Islet precursor cell (in vitro differentiated cells): ENCODE data around the gene LAMB1.
"Not testable (repeated sequence)": the region's sequence is repeated elsewhere in the genome, so short reads cannot be mapped to it uniquely, and the experiment has no call there.

Experiments
- DNase-seq: peaks from one replicate; pipeline ENCODE4 v3.0.0-alpha.2; 2018

The LAMB1 gene

GRCh38 chr7:107969856-107970255 lies 33.1 kb downstream of the LAMB1 start:
- DNase-seq, result no peak

- no peak for DNase-seq
Measured at GRCh38 chr7:107968449-107968848, 34.5 kb downstream of the LAMB1 start.

DNA sequence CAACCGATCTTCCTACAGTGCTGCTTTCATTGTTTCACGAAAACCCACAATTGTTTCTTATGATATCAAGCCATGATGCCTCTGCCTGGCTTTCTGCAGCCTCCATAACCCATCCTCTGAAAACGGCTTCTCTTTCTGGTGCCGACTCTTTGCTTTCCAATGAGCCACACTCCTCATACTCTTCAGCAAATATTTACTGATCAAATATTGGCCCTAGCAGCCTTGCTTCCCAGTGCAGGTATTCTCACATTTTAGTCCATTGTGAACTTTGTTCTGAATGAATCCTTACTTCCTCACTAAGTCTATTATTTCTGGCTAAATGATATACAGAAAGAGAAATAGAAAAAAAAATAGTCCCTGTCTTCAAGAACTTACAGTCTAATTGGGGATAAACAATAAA lies 35.5 kb downstream of the LAMB1 start:
- no peak for DNase-seq

DNA sequence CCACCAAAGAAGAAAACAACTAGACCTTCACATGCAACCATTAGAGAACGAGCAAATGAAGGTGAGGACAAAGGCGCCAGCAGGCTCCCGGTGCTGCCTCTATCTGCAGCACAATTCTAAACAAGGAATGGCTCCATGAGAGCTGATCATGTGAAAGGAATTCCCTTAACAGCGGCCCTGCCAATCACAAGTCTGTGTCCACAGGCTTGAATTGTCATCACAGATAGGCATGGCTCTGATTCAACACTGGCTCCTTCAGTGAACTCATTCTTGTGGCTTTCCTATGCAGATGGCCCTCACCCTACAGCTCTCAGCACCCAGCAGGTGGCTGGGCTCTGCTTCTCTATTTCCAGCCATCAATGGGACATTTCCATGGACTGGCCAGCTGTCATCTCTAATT lies 36.2 kb downstream of the LAMB1 start:
- peak; percentile 85 for DNase-seq

GRCh38 chr7:107964510-107964909 lies 38.5 kb downstream of the LAMB1 start:
- no peak for DNase-seq

DNA sequence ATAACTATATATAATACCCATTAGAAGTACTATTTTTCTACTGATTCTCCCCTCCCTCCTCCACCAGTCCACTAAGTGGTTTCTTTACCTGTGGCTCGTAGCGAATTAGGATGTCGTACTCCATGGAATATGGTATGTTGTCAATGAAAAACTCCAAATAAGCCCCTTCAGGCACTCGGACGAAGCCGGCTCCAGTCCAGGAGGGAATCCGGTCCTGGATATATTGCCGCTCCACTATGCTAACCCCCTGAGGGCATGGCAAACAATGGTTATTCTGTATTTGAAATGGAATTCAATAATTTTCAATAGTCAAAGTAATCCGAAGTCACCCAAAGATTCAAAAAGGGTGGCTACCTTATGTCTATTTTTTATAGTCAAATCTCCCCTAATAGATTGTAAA lies 40.1 kb downstream of the LAMB1 start:
- DNase-seq, result no peak

GRCh38 chr7:107961405-107961804 lies 41.6 kb downstream of the LAMB1 start:
- no peak for DNase-seq

DNA sequence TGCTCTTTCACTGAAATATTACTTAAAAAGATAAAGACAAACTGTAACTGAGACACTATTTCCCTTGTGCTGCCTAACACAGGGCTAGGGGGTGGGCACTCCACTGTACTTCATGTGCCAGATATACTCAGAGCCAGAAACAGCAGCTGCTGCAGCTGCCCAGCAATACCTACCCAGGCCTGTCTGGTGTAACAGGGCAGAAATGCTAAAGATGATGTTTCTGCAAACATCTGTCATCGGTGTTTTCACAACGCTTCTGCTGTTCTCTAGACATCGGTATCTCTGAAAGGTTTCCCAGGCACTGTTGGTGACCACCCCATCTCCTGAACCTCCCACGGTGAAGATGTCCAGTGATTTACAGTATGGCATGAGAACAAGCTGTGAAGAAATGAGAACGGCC lies 42.7 kb downstream of the LAMB1 start:
- no peak for DNase-seq

- DNase-seq, result no peak
Measured at GRCh38 chr7:107959527-107959898, 43.4 kb downstream of the LAMB1 start.

DNA sequence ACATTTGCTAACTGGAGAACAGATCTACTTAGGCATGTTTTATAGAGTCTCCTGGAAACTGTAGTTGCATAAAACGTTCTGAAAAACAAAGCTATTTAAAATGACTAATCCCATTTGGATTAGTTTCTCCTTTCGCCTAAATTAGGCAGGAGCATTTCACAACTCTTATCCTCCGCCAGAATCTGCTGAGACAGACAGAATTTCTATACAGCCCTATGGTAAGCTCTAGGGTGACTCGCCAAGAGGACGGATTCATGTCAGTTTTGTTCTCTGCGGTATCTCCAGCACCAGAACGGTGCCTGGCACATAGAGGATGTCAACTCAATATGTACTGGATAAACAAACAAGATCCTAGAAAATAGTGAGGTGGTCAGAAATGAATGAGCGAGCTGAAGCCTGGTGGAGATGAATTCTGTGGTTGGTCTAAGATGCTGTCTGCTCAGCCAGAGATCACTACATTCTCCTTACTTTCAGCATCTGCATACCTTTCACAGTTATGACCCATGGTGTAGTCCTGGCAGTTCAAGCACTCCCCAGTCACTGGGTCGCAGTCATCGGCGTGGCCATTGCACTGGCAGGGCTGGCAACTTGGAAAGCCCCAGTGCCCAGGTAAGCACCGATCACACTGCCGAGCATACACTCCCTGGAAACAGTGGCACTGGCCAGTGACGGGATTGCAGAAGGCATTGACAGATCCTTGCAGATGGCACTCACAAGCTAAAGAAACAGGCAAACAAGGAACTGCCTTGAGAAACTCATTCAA lies 44.0 kb downstream of the LAMB1 start:
- DNase-seq, result no peak

GRCh38 chr7:107957436-107957835 lies 45.5 kb downstream of the LAMB1 start:
- no peak for DNase-seq

DNA sequence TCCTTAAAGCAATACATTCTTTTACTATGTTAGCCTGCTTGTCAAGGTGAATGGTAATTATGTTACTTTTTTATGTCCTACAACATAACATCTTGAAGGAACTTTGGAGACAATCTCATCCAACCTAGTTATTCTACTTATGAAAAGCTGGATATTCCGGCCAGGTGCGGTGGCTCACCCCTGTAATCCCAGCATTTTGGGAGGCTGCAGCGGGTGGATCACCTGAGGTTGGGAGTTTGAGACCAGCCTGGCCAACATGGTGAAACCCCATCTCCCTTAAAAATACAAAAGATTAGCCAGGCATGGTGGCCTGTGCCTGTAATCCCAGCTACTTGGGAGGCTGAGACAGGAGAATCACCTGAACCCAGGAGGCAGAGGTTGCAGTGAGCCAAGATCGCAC lies 46.0 kb downstream of the LAMB1 start:
- not testable (repeated sequence) for DNase-seq

GRCh38 chr7:107955394-107955793 lies 47.6 kb downstream of the LAMB1 start:
- DNase-seq, result no peak

DNA sequence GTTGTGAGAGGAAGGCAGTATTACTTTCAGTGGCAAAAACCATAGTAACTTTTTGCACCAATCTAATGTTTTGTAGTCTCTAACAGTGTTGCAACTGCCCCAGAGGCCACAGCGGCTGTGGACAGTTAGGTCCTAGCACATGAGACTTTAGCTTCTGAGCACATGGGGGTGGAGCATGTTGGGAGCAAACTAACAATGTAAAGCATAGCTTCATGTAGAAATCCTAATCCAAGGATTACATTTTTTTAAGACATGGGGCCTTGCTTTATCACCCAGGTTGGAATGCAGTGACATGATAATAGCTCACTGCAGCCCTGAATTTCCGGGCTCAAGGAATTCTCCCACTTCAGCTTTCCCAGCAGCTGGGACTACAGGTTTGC lies 49.0 kb downstream of the LAMB1 start:
- DNase-seq, result no peak

GRCh38 chr7:107953265-107953923 lies 49.6 kb downstream of the LAMB1 start:
- no peak for DNase-seq

- DNase-seq, result no peak
Measured at GRCh38 chr7:107951896-107952295, 51.1 kb downstream of the LAMB1 start.

DNA sequence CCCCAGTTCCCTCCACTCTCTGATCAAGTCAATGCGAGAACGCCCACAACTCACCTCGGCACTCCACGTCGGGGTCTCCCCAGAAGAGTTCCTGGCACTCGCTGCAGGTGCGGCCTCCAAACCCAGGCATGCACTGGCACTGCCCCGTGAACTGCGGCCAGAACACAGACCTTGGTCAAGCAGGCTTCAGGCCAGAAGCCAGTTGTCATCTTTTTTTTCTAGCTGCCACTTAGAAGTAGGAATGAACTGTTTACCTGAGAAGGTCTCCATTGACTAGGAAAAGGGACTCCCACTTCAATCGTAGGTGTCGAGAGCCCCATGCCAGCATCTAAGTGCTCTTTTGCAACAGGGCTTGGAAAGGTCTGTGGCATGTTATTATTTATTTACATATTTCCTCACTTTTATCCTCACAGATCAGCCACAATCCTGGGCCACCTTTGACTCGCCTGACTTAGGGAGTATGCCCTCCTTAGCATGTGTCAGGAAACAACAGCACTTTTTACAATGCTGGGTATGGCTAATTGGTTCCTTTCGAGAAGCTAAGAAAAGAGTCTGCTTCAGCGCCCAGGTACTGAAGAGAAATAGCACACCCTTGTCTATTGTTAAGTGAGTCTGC lies 51.7 kb downstream of the LAMB1 start:
- no peak for DNase-seq

DNA sequence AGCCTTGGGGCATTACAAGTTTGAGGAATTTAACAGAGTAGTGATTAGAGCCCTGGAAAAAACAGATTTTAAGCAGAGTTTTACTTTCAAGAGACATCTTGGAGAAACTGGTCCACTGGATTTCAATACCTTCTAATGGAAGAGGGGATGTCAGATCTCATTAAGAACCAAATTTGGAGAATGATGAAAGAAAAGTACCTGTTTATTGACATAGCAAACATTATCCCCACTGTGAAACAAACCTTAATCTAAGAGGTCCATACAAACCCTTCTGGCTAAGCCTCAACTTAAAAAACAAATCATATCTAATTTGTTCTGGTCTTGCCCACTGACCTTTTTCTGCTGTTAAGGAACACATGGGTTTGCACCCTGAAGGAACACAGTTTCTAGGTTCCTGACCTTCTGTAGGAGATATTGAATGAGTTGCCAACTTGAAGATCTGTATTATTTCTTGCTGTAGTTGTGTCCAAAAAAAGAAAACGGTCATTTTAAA lies 53.5 kb downstream of the LAMB1 start:
- no peak for DNase-seq

DNA sequence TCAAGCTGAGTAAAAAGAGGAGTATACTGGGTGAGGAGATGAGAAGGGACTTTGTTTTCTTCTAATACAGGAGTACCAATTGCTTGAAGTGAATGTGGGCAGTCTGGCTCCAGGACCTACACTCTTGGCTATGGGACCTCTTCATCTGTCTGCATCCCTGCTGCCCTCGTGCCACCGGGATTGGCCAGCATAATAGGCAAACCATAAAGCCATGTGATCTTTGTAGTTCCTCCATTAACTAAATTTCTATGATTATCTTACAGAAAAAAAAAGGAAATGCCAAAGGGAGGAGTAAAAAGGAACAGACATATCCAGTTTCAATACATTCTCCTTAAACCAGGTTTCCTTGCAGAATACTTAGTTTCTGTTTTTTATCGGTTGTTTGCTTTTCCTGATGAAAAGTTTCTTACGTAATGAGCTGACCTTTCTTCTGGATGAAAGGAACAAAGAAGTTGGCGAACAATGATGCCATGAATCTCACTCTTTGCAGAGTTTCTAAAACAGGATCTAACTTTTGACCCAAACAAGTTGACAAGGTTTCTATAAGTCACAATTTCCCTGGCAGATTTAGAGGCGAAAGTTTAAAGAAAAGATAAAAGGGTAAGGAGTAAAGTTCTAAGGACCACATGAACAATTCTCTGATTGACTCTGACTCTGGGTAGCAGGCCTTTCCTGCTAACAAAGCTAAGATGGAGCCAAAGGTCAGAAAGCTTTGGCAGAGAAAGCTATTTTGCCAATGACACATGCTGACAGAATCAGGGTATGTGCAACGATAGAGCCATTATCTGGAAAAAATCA lies 54.1 kb downstream of the LAMB1 start:
- DNase-seq, result no peak

DNA sequence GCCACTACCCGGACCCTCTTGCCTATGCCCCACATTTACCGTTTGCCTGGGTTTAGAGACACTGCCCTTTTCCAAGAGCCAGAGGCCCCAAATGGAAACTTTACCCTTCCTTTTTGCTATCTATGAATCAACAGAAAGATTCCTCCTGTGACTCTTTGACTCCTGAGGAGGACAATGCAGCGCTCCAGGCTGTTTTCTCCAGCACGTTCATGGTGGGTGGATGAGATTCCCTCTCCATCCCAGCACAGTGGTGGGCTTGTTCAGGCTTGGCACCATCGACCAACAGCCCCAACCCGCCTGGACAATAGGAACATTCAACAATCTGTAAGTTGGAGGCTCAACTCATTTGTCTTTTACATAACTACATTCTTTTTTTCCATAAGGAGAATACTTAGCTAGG lies 56.1 kb downstream of the LAMB1 start:
- DNase-seq, result no peak

DNA sequence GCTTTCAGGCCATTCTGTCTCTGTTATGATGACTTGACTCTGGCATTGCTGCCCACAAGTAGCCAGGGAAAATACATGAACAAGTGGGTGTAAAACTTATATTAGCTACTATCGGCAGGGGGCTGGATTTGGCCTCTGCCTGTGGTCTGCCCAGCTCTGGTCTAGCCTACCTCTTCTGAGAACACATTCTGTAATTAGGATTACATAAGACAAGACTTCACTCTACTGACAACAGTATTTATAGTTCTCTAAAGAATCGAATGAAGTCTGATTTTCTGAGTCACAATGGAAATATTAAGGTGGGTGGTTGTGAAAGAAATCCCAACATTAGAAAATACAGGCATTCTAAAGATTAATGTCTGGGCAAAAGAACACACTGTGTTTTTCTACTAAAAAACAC lies 56.5 kb downstream of the LAMB1 start:
- no peak for DNase-seq

DNA sequence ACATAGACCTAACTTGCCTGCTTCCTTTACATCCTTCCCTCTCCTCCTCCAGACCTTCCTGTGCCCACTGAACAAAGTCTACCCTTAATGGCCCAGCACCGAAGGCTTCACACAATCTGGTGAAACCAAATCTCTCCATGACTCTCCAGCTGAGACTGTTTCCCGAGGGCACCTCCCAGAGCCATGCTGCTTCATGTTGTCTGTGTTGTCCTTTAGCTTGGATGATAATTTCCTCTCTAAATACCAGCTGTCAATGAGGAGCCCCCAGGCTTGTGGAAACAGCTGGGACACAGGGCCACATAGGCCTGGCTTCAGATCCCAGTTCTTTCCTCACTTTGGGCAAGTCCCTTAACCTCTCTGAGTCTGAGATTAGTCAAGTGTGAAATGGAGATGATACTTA lies 57.6 kb downstream of the LAMB1 start:
- DNase-seq, result no peak

GRCh38 chr7:107944411-107945169 lies 58.4 kb downstream of the LAMB1 start:
- no peak for DNase-seq
